H1 (cell line): ENCODE results near the gene LKAAEAR1. TPM values are rescaled to one million over a fixed set of nuclear protein-coding genes. Genes with fewer than 3 reads are reported as not detected.

Source experiments
- CTCF ChIA-PET: fragments of 300-600 bp; sonication (Branson Sonifier 250); formaldehyde crosslinking; loops from one replicate; lab custom pipeline; 2021; ENCODE audit not compliant: partially characterized antibody; lab: Charles Lee
- POLR2A ChIA-PET: fragments of 300-600 bp; sonication (Branson Sonifier 250); formaldehyde crosslinking; loops from one replicate; lab custom pipeline; 2021; ENCODE audit warnings: inconsistent platforms; ENCODE audit not compliant: partially characterized antibody; lab: Charles Lee
- DNase-seq, 2 experiments: peaks; one replicate each; pipeline versions ENCODE4 v3.0.0 to v3.0.0-alpha.2; 2010 to 2022; ENCODE audit warnings: low spot score in 2 of 2, low read depth in 1 of 2, mixed read lengths in 1 of 2
- FAIRE-seq: peaks from 2 replicates; lab custom pipeline; 2011; peaks lifted over from hg19 to GRCh38; lab: Jason Lieb, UNC
- H2AFZ ChIP-seq: 2 replicates; pipeline ENCODE4 v1.8.1; 2012; ENCODE audit warnings: low read length, inconsistent platforms
- H2AK5ac ChIP-seq: 2 replicates; pipeline ENCODE4 v1.6.1; 2013; ENCODE audit warnings: low read depth, low read length
- H2BK120ac ChIP-seq: replicated peaks from 2 replicates; pipeline ENCODE3; 2013; ENCODE audit warnings: low read depth, low read length, inconsistent platforms
- H2BK12ac ChIP-seq: 2 replicates; pipeline ENCODE4 v1.6.1; 2013; ENCODE audit warnings: low read depth, low read length
- H2BK15ac ChIP-seq: 2 replicates; pipeline ENCODE4 v1.6.1; 2013; ENCODE audit warnings: low read length
- H2BK20ac ChIP-seq: 2 replicates; pipeline ENCODE4 v1.6.1; 2013; ENCODE audit warnings: low read length
- H2BK5ac ChIP-seq: 2 replicates; pipeline ENCODE4 v1.6.1; 2013; ENCODE audit warnings: low read depth, low read length
- H3K14ac ChIP-seq: 2 replicates; pipeline ENCODE4 v1.6.1; 2013; ENCODE audit warnings: inconsistent platforms; ENCODE audit not compliant: insufficient read length
- H3K18ac ChIP-seq: 2 replicates; pipeline ENCODE4 v1.6.1; 2013; ENCODE audit warnings: low read length; ENCODE audit errors: extremely low read depth
- H3K23ac ChIP-seq: 2 replicates; pipeline ENCODE4 v1.6.1; 2013; ENCODE audit warnings: inconsistent platforms; ENCODE audit not compliant: insufficient read length
- H3K23me2 ChIP-seq: 2 replicates; pipeline ENCODE4 v1.6.1; 2013; ENCODE audit warnings: low read depth, low read length
- H3K27ac ChIP-seq: 2 replicates; pipeline ENCODE4 v1.6.1; 2011; ENCODE audit warnings: low read depth, low read length, inconsistent platforms
- H3K27me3 ChIP-seq, 4 experiments: replicated peaks in 1 of 4; 1 replicate in 1 of 4; 2 replicates in 3 of 4; pipeline versions ENCODE4 v1.6.1 to v1.8.1; 2011 to 2013; ENCODE audit warnings: low read length in 3 of 4, mild to moderate bottlenecking in 3 of 4, inconsistent platforms in 2 of 4, mixed read lengths in 2 of 4, moderate library complexity in 1 of 4; ENCODE audit not compliant: control insufficient read depth in 3 of 4, insufficient read depth in 3 of 4; ENCODE audit errors: extremely low read depth in 1 of 4
- H3K36me3 ChIP-seq, 4 experiments: 2 replicates each; pipeline versions ENCODE4 v1.6.1 to v1.8.1; 2011 to 2013; ENCODE audit warnings: mild to moderate bottlenecking in 4 of 4, low read length in 3 of 4, moderate library complexity in 2 of 4, control low read depth in 1 of 4, inconsistent platforms in 1 of 4; ENCODE audit not compliant: insufficient read depth in 4 of 4, control insufficient read depth in 2 of 4
- H3K4ac ChIP-seq: replicated peaks from 2 replicates; pipeline ENCODE3; 2013; ENCODE audit warnings: low read length, low read depth, mixed read lengths, inconsistent platforms; ENCODE audit not compliant: insufficient read length
- H3K4me1 ChIP-seq, 4 experiments: replicated peaks in 1 of 4; 1 replicate in 1 of 4; 2 replicates in 3 of 4; pipeline versions ENCODE4 v1.6.1 to v1.8.1; 2011 to 2013; ENCODE audit warnings: low read length in 3 of 4, inconsistent platforms in 2 of 4, mixed read lengths in 1 of 4; ENCODE audit not compliant: insufficient read depth in 4 of 4, control insufficient read depth in 3 of 4
- H3K4me2 ChIP-seq, 2 experiments: 2 replicates each; pipeline versions ENCODE4 v1.6.1 to v1.8.1; 2011 to 2013; ENCODE audit warnings: low read depth in 2 of 2, low read length in 2 of 2, control low read depth in 1 of 2, inconsistent platforms in 1 of 2, mild to moderate bottlenecking in 1 of 2; ENCODE audit not compliant: insufficient read depth in 1 of 2
- H3K4me3 ChIP-seq, 4 experiments: fragments of 200-600, 300-600 bp in 1 of 4; sonication (generic), shearing (Covaris generic), sonication (Bioruptor Twin) in 1 of 4; 2 replicates each; pipeline versions ENCODE4 v1.5.1 to v1.8.1; 2011 to 2016; ENCODE audit warnings: low read length in 4 of 4, low read depth in 3 of 4, control low read depth in 2 of 4, inconsistent platforms in 2 of 4, mild to moderate bottlenecking in 2 of 4, mixed read lengths in 1 of 4, moderate library complexity in 1 of 4; ENCODE audit not compliant: insufficient read depth in 2 of 4; ENCODE audit errors: extremely low read depth in 1 of 4
- H3K56ac ChIP-seq: replicated peaks from 2 replicates; pipeline ENCODE3; 2013; ENCODE audit warnings: low read depth, mild to moderate bottlenecking, mixed read lengths, low read length, inconsistent platforms; ENCODE audit not compliant: insufficient read length
- H3K79me1 ChIP-seq: 2 replicates; pipeline ENCODE4 v1.6.1; 2013; ENCODE audit warnings: low read depth, low read length, control low read depth
- H3K79me2 ChIP-seq, 2 experiments: 2 replicates each; pipeline versions ENCODE4 v1.6.1 to v1.8.1; 2012 to 2013; ENCODE audit warnings: low read length in 2 of 2, mild to moderate bottlenecking in 2 of 2, inconsistent platforms in 1 of 2; ENCODE audit not compliant: insufficient read depth in 2 of 2, control insufficient read depth in 1 of 2
- H3K9ac ChIP-seq, 4 experiments: replicated peaks in 1 of 4; 1 replicate in 1 of 4; 2 replicates in 3 of 4; pipeline versions ENCODE4 v1.6.1 to v1.8.1; 2011 to 2013; ENCODE audit warnings: low read depth in 3 of 4, low read length in 3 of 4, control low read depth in 2 of 4, mild to moderate bottlenecking in 2 of 4, moderate library complexity in 2 of 4, inconsistent platforms in 1 of 4; ENCODE audit errors: extremely low read depth in 1 of 4
- H3K9me3 ChIP-seq, 2 experiments: 2 replicates each; pipeline versions ENCODE4 v1.6.1 to v1.8.1; 2012 to 2013; ENCODE audit warnings: mild to moderate bottlenecking in 2 of 2, moderate library complexity in 2 of 2, control low read depth in 1 of 2, inconsistent platforms in 1 of 2, low read depth in 1 of 2, low read length in 1 of 2, mixed read lengths in 1 of 2; ENCODE audit not compliant: insufficient read depth in 2 of 2
- H4K20me1 ChIP-seq, 2 experiments: replicated peaks in 1 of 2; 2 replicates each; pipeline versions ENCODE3 to v1.8.1; 2011 to 2013; ENCODE audit warnings: inconsistent platforms in 2 of 2, low read length in 2 of 2, mild to moderate bottlenecking in 1 of 2; ENCODE audit not compliant: insufficient read depth in 2 of 2, control insufficient read depth in 1 of 2
- H4K5ac ChIP-seq: 2 replicates; pipeline ENCODE4 v1.6.1; 2013; ENCODE audit warnings: low read length, low read depth, mixed read lengths, inconsistent platforms; ENCODE audit not compliant: insufficient read length
- H4K8ac ChIP-seq: 2 replicates; pipeline ENCODE4 v1.8.0; 2013; ENCODE audit warnings: mild to moderate bottlenecking, moderate library complexity, low read length, inconsistent platforms; ENCODE audit not compliant: insufficient read depth; ENCODE audit errors: extremely low read depth
- H4K91ac ChIP-seq: replicated peaks from 2 replicates; pipeline ENCODE3; 2013; ENCODE audit warnings: low read length, mixed read lengths, inconsistent platforms; ENCODE audit not compliant: insufficient read length
- GABPA ChIP-seq: IDR thresholded peaks from 2 replicates; pipeline ENCODE4 v1.6.1; 2011; ENCODE audit warnings: mild to moderate bottlenecking, low read length, moderate library complexity, borderline replicate concordance; ENCODE audit not compliant: insufficient read depth
- POU5F1 ChIP-seq: IDR thresholded peaks from 2 replicates; pipeline ENCODE4 v1.6.1; 2011; ENCODE audit warnings: low read depth, mild to moderate bottlenecking, low read length, moderate library complexity
- WGBS, 2 experiments: shearing (Covaris generic) in 1 of 2; methylation state at CpG; one replicate each; pipeline versions ENCODE4 v1.1.6 to v1.1.7; 2013 to 2015; ENCODE audit warnings: low lambda C conversion rate in 2 of 2, mixed read lengths in 2 of 2, inconsistent platforms in 1 of 2, low coverage in 1 of 2, missing lambda C conversion rate in 1 of 2; ENCODE audit not compliant: insufficient replicate concordance in 2 of 2, insufficient coverage in 1 of 2, insufficient read length in 1 of 2; ENCODE audit errors: extremely low coverage in 1 of 2, missing lambda C conversion rate in 1 of 2; 5-methylcytosine and 5-hydroxymethylcytosine counted together
- polyA plus RNA-seq, 7 experiments: library from polyadenylated mRNA; depleted of rRNA in 3 of 7; stranded (reverse) in 5 of 7; unstranded in 2 of 7; fragments of >200 nt in 5 of 7; fragments of 200-250 nt in 2 of 7; gene quantifications; 1 replicate in 5 of 7; 2 replicates in 1 of 7; 4 replicates in 1 of 7; pipeline versions ENCODE4 v1.2.1 to v1.2.3, GENCODE V29; 2011 to 2013; ENCODE audit warnings: missing spikeins in 2 of 7, mixed read lengths in 2 of 7
- total RNA-seq: library from RNA; stranded (reverse); fragmentation: NEBNext Ultra II Directional; extraction: Animal tissue kit (Norgen Biotek cat#: 25700); gene quantifications from 2 replicates; pipeline ENCODE4 v1.2.1, GENCODE V29; 2021

LKAAEAR1 gene
- total and polyA plus RNA-seq, 2 of the 8 experiments (the other 6 are each of a cell fraction or from before 2014, with no cell fraction given), result 0.41 to 0.53 TPM

- WGBS, 2 experiments, result 81% methylated on average over 22 of the region's 22 CpGs; no CpG with 5 or more reads in 1 of the 2 experiments
- H4K91ac ChIP-seq, result no peak within 1 kb of the TSS
- H2AK5ac ChIP-seq, result no peak within 1 kb of the TSS
- no peak within 1 kb of the TSS for H2BK120ac ChIP-seq
- peaks cover 3 to 4% of the 10 kb centered on the region in 2 experiments for H4K20me1 ChIP-seq
- no peak within 1 kb of the TSS for H3K56ac ChIP-seq
- H3K79me2 ChIP-seq, result no peaks in the 10 kb centered on the region
- H3K27ac ChIP-seq, result no peak within 1 kb of the TSS; the same call in 1 of the 2 replicates
- DNase-seq (peak in 1 of 2 experiments; percentile 44), FAIRE-seq (no peak)
- no peak within 1 kb of the TSS for H2BK20ac ChIP-seq
- H3K4ac ChIP-seq, result no peak within 1 kb of the TSS
- no peak within 1 kb of the TSS for H3K9ac ChIP-seq
- no peaks in the 10 kb centered on the region; the same call in 1 of the 2 replicates for H3K79me1 ChIP-seq
- no peak within 1 kb of the TSS for H2BK15ac ChIP-seq
- H3K23me2 ChIP-seq, result peaks cover 2% of the 10 kb centered on the region; the same call in 1 of the 2 replicates
- H3K18ac ChIP-seq, result no peak within 1 kb of the TSS
- H2AFZ ChIP-seq, result no peak within 1 kb of the TSS
- H3K23ac ChIP-seq, result no peak within 1 kb of the TSS
- H3K4me1 ChIP-seq, result peaks cover 0 to 8% (median 3%) of the 10 kb centered on the region in 4 experiments; a peak in 3 of 7 replicates
- no peak within 1 kb of the TSS for H3K4me2 ChIP-seq
- H2BK12ac ChIP-seq, result no peak within 1 kb of the TSS
- peaks cover 2 to 10% (median 9%) of the 10 kb centered on the region in 4 experiments for H3K27me3 ChIP-seq
- H3K36me3 ChIP-seq, result no peaks in the 10 kb centered on the region
- TF ChIP-seq POU5F1 (no peak), GABPA (0 out of 2 replicates have a peak, but pooled peaks have one; percentile 24)
- no peak within 1 kb of the TSS for H2BK5ac ChIP-seq
- H3K9me3 ChIP-seq, result no peaks in the 10 kb centered on the region
- no peak within 1 kb of the TSS for H4K5ac ChIP-seq
- ChIA-PET CTCF (interaction anchor here (0.8 to 6.4 kb wide), 2 partner anchors 13 to 15 kb away, joined by 4 to 59 read pairs; no protein-coding TSS in a partner anchor), POLR2A (no interaction called here)
- no peak within 1 kb of the TSS for H3K4me3 ChIP-seq
- H4K8ac ChIP-seq, result no peak within 1 kb of the TSS
- H3K14ac ChIP-seq, result no peak within 1 kb of the TSS
Measured at GRCh38 chr20:64106981-64107735, 23.0 kb upstream of the LKAAEAR1 start, which contains the start of gene NPBWR2. TSS of gene NPBWR2 (minus strand) at chr20:64107565. CDS start at chr20:64106831, 734 bp downstream.
